ENCODE data around the gene NDUFAF3.
"Not testable (repeated sequence)": the region's sequence is repeated elsewhere in the genome, so short reads cannot be mapped to it uniquely, and the experiment has no call there.

NDUFAF3 gene

DNA sequence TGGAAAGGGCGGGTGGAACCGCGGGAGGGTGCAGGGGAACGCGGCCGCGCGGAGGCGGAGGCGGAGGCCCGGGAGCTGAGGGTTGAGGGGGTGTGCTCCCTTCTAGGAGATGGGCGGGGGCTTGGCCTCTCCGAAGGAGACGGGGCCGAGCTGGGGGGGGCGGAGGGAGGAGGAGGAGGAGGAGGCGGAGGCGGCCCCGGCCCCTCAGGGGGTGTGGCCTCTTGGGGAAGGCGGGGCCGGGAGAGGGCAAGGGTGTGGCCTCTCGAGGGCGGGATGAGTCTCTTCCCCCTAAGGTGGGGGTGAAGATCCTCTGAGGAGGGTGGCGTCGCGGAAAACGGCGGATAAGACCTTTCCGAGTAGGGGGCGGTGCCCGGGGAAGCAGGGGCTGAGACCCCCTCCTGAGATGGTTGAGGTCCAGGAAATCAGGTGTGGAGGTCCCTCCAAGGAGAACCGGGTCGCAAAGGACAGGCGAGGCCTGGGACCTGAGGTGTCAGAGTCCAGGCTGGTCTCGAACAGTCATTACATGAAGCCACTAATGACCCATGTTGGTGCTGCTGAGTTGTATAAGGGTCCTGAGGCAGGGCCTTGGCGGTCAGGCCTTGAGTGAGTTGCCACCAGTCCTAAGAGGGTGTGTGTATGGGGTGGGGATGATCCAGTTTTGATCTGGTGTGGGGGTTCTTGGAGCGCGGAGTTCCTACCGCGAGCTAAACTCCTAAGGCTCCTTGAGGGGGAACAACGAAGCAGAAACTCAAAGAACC, 14.0 kb upstream of the NDUFAF3 start:
- TF ChIP-seq POLR2A (IDR thresholded peaks at IDR 0.05; ENCODE audit: low read length) (no peak), GATA1 (IDR thresholded peaks at IDR 0.05; ENCODE audit: low read depth, low read length) (no peak)
- DNase-seq, result peak; percentile 94 to 97

DNA sequence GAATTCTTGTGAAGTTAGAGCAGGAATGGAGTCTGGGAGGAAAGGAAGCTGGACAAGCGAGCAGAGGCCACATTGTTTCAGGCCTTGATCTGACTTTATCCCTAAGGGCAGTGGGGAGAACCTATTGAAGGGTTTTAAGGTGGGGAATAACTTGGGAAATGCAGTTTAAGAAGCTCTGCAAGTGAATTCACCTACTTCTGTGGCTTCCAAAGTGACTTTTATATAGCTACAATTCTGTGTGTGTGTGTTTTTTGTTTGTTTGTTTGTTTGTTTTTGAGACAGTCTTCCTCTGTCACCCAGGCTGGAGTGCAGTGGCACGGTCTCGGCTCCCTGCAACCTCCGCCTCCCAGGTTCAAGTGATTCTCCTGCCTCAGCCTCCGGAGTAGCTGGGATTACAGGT, 13.3 kb upstream of the NDUFAF3 start:
- DNase-seq, result not testable (repeated sequence)

DNA sequence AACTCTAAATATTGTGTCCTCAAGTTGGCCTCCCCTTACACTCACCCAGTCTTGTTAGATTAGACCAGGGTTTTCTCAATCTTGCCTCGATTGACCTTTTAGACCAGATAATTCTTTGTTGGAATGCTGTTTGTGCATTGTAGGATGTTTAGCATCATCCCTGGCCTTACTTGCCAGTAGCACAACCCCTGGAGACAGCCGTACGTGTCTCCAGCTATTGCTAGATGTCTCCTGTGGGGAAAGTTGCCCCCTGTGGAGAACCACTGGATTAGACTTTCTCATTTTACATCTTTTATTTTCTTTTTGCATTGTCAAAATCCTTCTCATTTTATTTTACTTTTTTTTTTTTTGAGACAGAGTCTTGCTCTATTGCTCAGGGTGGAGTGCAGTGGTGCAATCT, 12.5 kb upstream of the NDUFAF3 start:
- TF ChIP-seq POLR2A (IDR thresholded peaks at IDR 0.05; ENCODE audit: low read length) (no peak), GATA1 (IDR thresholded peaks at IDR 0.05; ENCODE audit: low read depth, low read length) (no peak)
- no peak for DNase-seq

DNA sequence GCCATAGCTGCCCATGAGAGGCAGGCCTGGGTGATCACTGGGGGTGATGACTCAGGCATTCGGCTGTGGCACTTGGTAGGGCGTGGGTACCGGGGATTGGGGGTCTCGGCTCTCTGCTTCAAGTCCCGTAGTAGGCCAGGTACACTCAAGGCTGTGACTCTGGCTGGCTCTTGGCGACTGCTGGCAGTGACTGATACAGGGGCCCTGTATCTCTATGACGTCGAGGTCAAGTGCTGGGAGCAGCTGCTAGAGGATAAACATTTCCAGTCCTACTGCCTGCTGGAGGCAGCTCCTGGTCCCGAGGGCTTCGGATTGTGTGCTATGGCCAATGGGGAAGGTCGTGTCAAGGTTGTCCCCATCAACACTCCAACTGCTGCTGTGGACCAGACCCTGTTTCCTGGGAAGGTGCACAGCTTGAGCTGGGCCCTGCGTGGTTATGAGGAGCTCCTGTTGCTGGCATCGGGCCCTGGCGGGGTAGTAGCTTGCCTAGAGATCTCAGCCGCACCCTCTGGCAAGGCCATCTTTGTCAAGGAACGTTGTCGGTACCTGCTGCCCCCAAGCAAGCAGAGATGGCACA, 9.4 kb upstream of the NDUFAF3 start:
- no peak for DNase-seq
- TF ChIP-seq POLR2A (IDR thresholded peaks at IDR 0.05; ENCODE audit: low read length), result no peak
- TF ChIP-seq GATA1 (IDR thresholded peaks at IDR 0.05; ENCODE audit: low read depth, low read length), result no peak

DNA sequence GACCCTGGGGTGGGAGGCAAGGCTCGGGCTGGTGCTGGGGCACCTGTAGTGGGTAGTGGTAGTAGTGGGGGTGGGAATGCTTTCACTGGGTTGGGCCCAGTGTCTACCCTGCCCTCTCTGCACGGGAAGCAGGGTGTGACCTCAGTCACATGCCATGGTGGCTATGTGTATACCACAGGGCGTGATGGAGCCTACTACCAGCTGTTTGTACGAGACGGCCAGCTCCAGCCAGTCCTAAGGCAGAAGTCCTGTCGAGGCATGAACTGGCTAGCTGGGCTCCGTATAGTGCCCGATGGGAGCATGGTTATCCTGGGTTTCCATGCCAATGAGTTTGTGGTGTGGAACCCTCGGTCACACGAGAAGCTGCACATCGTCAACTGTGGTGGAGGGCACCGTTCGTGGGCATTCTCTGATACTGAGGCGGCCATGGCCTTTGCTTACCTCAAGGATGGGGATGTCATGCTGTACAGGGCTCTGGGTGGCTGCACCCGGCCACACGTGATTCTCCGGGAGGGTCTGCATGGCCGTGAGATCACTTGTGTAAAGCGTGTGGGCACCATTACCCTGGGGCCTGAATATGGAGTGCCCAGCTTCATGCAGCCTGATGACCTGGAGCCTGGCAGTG, 8.7 kb upstream of the NDUFAF3 start:
- DNase-seq, result no peak
- no peak for TF ChIP-seq POLR2A (IDR thresholded peaks at IDR 0.05; ENCODE audit: low read length)
- no peak for TF ChIP-seq GATA1 (IDR thresholded peaks at IDR 0.05; ENCODE audit: low read depth, low read length)

DNA sequence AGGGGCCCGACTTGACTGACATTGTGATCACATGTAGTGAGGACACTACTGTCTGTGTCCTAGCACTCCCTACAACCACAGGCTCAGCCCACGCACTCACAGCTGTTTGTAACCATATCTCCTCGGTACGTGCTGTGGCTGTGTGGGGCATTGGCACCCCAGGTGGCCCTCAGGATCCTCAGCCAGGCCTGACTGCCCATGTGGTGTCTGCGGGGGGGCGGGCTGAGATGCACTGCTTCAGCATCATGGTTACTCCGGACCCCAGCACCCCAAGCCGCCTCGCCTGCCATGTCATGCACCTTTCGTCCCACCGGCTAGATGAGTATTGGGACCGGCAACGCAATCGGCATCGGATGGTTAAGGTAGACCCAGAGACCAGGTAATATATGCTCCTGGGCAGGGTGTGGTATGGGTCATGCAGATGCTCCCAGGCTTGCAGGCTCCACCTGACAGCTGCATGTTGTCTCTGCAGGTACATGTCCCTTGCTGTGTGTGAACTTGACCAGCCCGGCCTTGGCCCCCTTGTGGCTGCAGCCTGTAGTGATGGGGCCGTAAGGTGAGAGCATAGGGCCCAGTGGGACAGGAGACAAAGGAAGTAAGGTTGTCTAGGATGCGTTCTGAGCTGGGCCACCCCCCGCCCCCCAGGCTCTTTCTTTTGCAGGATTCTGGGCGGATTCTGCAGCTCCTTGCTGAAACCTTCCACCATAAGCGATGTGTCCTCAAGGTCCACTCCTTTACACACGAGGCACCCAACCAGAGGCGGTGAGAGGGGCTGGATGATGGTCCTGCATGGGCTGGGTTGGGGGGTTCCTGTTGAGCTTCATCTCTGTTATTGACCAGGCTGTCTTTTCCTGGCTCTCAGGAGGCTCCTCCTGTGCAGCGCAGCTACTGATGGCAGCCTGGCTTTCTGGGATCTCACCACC, 7.9 kb upstream of the NDUFAF3 start:
- TF ChIP-seq GATA1 (IDR thresholded peaks at IDR 0.05; ENCODE audit: low read depth, low read length), result no peak
- peak; percentile 14 for TF ChIP-seq POLR2A (IDR thresholded peaks at IDR 0.05; ENCODE audit: low read length)
- DNase-seq, result peak; percentile 61 to 71

DNA sequence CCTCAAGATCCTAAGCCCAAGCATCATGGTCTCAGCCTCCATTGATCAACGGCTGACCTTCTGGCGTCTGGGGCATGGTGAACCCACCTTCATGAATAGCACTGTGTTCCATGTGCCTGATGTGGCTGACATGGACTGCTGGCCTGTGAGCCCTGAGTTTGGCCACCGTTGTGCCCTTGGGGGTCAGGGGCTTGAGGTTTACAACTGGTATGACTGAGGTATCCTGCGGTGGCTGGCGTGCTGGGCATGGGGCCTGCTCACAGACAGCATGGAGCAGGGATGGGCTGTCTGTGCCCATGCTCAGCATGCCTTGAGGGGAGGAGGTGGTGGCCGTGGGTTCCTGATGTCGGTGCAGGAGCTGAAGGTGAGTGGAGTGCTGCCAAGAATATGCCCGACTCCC, 6.8 kb upstream of the NDUFAF3 start:
- no peak for DNase-seq
- TF ChIP-seq GATA1 (IDR thresholded peaks at IDR 0.05; ENCODE audit: low read depth, low read length) (no peak), POLR2A (IDR thresholded peaks at IDR 0.05; ENCODE audit: low read length) (no peak)

DNA sequence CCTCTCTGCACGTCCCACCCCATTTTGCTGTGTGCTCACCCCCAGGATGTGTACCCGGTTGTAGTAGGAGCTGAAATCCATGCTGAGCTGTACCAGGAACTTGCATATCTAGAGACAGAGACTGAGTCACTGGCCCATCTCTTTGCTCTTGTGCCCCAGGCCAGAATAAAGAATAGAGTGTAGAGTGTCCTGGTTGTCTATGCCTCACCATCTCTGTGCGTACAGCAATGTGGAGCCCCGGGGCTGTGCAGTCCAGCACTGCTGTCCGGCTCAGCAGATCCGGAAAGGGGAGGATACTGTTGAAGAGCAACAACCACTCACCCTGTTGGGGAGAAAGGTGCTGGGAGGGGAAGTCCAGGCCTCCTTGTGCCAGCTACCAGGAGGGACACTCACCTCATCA, 6.2 kb upstream of the NDUFAF3 start:
- DNase-seq, result no peak
- TF ChIP-seq POLR2A (IDR thresholded peaks at IDR 0.05; ENCODE audit: low read length), result no peak
- no peak for TF ChIP-seq GATA1 (IDR thresholded peaks at IDR 0.05; ENCODE audit: low read depth, low read length)

DNA sequence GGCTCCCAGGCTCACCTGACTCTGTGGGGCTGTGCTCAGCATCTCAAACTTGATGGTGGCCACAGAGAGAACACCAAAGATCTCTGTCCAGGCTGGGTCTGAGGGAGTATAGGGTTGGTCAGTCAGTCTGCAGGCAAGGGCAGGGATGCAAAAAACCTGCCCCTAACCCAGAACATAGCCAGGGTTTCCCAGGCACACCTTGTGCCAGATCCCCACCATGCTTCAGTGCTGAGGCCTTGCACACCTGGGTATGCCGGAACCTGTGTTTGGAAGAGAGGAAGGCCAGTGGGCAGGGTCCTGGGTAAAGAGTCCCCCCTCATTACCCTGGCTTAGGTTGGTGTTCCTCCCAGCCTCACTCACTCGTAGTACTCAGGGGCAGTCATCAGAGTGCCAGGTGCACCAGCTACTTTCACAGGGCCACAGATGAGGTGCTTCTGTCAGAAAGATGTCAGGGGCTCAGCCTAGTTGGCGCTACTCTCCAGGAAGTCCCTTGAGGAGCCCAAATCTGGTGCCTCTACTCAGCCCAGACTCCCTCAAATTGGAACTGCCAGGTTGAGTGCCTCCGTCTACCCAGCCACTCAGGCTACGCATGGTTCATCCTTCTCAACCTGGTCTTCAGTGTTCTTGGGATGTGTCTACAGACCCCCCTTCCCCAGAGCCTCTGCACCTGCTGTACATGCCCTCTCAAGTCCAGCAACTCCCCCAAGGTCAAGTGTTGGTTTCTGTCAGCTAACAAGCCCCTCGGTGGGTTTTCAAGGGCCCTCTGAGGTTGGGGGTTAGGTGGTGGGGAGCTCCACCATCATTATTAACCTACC, 5.3 kb upstream of the NDUFAF3 start:
- TF ChIP-seq POLR2A (IDR thresholded peaks at IDR 0.05; ENCODE audit: low read length), result no peak
- TF ChIP-seq GATA1 (IDR thresholded peaks at IDR 0.05; ENCODE audit: low read depth, low read length), result no peak
- no peak for DNase-seq

DNA sequence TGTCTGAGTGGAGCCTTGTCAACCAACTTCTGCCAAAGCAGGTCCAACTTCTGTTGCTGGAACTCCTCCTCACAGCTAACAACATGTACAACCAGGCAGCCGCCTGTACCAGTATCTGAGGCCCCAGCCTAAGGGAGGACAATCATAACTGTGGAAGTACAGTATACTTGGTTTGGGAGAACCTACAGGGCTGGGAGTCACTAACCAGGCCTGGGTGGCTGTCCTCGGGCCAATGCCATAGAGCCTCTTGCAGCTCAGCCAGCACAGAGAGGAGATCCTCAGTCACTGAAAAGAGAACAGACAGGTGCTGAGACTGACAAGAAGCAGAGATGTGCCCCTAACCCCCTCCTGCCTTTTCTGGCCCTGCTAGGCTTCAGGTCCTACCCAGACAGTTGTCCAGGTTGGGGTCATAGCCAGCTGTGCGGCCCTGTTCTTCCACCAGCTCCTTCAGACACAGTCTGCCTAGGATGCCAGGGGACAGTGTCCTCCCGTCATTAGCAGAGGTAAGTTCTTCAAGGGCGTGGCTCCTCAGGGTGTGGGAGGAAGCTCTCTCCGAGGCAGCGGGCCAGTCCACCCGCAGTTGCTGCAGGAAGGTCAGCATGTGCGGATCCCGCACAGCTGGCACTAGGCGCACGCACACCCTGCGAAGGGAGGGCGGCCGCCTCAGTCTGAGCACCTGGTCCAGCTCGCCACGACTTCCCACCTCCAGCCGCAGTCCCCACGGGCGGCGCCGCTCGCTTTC, 4.5 kb upstream of the NDUFAF3 start:
- peak in 1 of 2 experiments; percentile 57 for DNase-seq

DNA sequence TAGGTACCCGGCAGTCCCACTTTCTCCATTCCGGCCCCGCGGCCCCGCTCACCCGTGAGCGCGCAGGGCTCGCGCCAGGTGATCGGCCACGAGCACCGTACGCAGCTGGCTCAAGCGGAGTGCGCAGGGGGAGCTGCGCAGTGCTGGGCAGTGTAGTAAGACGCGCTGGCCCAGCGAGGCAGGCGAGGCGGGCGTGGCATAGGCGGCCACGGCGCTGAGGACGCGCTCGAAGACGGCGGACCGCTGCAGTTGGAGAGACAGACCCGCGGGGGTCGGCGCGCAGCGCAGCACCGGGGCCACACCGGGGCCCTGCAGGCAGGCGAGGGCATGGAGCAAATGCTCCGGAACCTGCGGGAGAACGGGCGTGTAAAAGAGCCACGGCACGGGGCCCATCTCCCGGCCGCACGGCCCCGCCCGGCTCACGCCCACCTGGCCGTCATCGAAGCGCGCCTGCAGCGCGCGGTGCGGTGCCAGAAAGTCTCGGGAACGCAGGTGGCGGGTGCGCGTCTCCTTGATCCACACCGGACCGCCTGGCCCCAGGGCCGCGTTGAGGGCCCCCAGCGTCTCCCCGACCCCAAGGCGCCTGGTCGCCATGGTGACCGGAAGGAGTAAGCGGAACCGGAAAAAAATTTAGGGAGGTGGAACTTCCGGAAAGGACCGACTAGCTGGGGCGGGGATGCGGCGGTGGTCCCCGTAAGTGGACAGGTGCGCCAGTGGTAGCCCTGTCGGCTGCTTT, 3.8 kb upstream of the NDUFAF3 start, which contains the start of gene DALRD3:
Gene DALRD3, minus strand, starts transcription at position 610 of the 736 bp plus-strand sequence. Its CDS starts 16 bp downstream, at position 594.
- peak; percentile 75 to 82 for DNase-seq
- no peak for TF ChIP-seq GATA1 (IDR thresholded peaks at IDR 0.05; ENCODE audit: low read depth, low read length)
- peak; percentile 65 for TF ChIP-seq POLR2A (IDR thresholded peaks at IDR 0.05; ENCODE audit: low read length)

More for the DNA sequence above, 4.5 kb upstream of the NDUFAF3 start:
- TF ChIP-seq POLR2A (IDR thresholded peaks at IDR 0.05; ENCODE audit: low read length) (no peak), GATA1 (IDR thresholded peaks at IDR 0.05; ENCODE audit: low read depth, low read length) (no peak)

DNA sequence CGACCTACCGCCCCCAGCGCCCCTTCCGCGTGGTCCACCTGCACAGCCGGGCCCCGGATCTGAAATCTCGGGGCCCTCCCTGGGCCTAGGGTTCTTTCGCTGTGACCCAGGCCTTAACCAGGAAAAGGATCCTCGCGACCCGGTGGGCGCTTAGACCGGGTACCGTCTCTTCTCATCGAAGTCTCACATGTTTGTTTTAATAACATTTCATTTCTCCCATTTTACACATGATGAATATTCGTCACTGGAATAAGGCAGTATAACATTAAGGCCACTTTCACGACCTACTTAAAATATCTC, 3.3 kb upstream of the NDUFAF3 start:
- TF ChIP-seq GATA1 (IDR thresholded peaks at IDR 0.05; ENCODE audit: low read depth, low read length), result no peak
- TF ChIP-seq POLR2A (IDR thresholded peaks at IDR 0.05; ENCODE audit: low read length), result no peak
- no peak for DNase-seq
